RWPE2 (cell line): ENCODE results near the gene SPATC1L.
A peak's percentile ranks its signal among the peaks of the same experiment; 100 is the strongest.

Experiments used
- ATAC-seq: fragments of 200-7000 bp; cut with Tn5 transposase; 3 replicates; pipeline ENCODE4 v1.9.1; 2021; ENCODE audit warnings: low read depth
- DNase-seq: peaks from one replicate; pipeline ENCODE4 v3.0.0-alpha.2; 2020; ENCODE audit warnings: low spot score
- H3K27ac ChIP-seq: fragments of 450-650 bp; 2 replicates; pipeline ENCODE4 v1.5.1; 2017; ENCODE audit warnings: mild to moderate bottlenecking; ENCODE audit not compliant: poor library complexity, severe bottlenecking
- H3K27me3 ChIP-seq: fragments of 250-450 bp; sonication (Bioruptor Pico); 2 replicates; pipeline ENCODE4 v1.5.1; 2021; ENCODE audit warnings: mild to moderate bottlenecking, moderate library complexity; ENCODE audit not compliant: insufficient read depth, poor library complexity, severe bottlenecking
- H3K36me3 ChIP-seq: fragments of 250-450 bp; sonication (Bioruptor Pico); 2 replicates; pipeline ENCODE4 v1.5.1; 2020; ENCODE audit warnings: low read depth, mild to moderate bottlenecking, moderate library complexity
- H3K4me1 ChIP-seq: fragments of 250-450 bp; sonication (Bioruptor Pico); 2 replicates; pipeline ENCODE4 v1.5.1; 2021; ENCODE audit warnings: mild to moderate bottlenecking, moderate library complexity; ENCODE audit not compliant: insufficient read depth, poor library complexity, severe bottlenecking
- H3K4me3 ChIP-seq: fragments of 250-450 bp; sonication (Bioruptor Pico); 2 replicates; pipeline ENCODE4 v1.5.1; 2021; ENCODE audit warnings: mild to moderate bottlenecking, moderate library complexity; ENCODE audit not compliant: severe bottlenecking
- H3K9me3 ChIP-seq: fragments of 250-450 bp; sonication (Bioruptor Pico); 2 replicates; pipeline ENCODE4 v1.5.1; 2021; ENCODE audit warnings: mild to moderate bottlenecking, moderate library complexity; ENCODE audit not compliant: severe bottlenecking
- CTCF ChIP-seq: fragments of 450-650 bp; IDR thresholded peaks from one replicate; pipeline ENCODE4 v1.5.1; 2017; ENCODE audit warnings: mild to moderate bottlenecking, moderate library complexity; ENCODE audit not compliant: poor library complexity, severe bottlenecking

SPATC1L gene

GRCh38 chr21:46119144-46119636 is 65.1 kb downstream of the SPATC1L start:
- no peaks in the 10 kb centered on the region for H3K27me3 ChIP-seq
- no peaks in the 10 kb centered on the region for H3K36me3 ChIP-seq
- DNase-seq, result peak; percentile 56
- H3K27ac ChIP-seq, result no peak overlapping the region
- no peak for ATAC-seq
- H3K4me3 ChIP-seq, result no peak overlapping the region
- TF ChIP-seq CTCF, result no peak
- H3K4me1 ChIP-seq, result peaks cover 3% of the 10 kb centered on the region
- H3K9me3 ChIP-seq, result peaks cover 4% of the 10 kb centered on the region

GRCh38 chr21:46118316-46119143 is 65.7 kb downstream of the SPATC1L start:
- peaks cover 4% of the 10 kb centered on the region for H3K9me3 ChIP-seq
- H3K4me3 ChIP-seq, result no peak overlapping the region
- DNase-seq (peak; percentile 47), ATAC-seq (no peak)
- H3K27ac ChIP-seq, result no peak overlapping the region
- no peak for TF ChIP-seq CTCF
- H3K4me1 ChIP-seq, result peaks cover 3% of the 10 kb centered on the region
- H3K27me3 ChIP-seq, result no peaks in the 10 kb centered on the region
- H3K36me3 ChIP-seq, result no peaks in the 10 kb centered on the region

GRCh38 chr21:46117586-46118315 is 66.5 kb downstream of the SPATC1L start:
- Histone ChIP-seq H3K9me3 (peaks cover 4% of the 10 kb centered on the region), H3K27me3 (no peaks in the 10 kb centered on the region), H3K4me3 (no peak overlapping the region), H3K4me1 (peaks cover 3% of the 10 kb centered on the region), H3K36me3 (no peaks in the 10 kb centered on the region), H3K27ac (no peak overlapping the region)
- ATAC-seq, result no peak
- TF ChIP-seq CTCF, result no peak
- DNase-seq, result peak; percentile 42

- DNase-seq, result peak; percentile 56
- Histone ChIP-seq H3K27me3 (no peaks in the 10 kb centered on the region), H3K27ac (no peak overlapping the region), H3K4me1 (peaks cover 2% of the 10 kb centered on the region), H3K36me3 (no peaks in the 10 kb centered on the region), H3K9me3 (peaks cover 4% of the 10 kb centered on the region), H3K4me3 (no peak overlapping the region)
- peak; percentile 42; the same call in 2 of the 3 replicates for ATAC-seq
- TF ChIP-seq CTCF, result no peak
These were observed 67.3 kb downstream of the SPATC1L start for GRCh38 chr21:46116776-46117585.
